ENCODE data around the gene TNFRSF13B.
"Not testable (repeated sequence)": the region's sequence is repeated elsewhere in the genome, so short reads cannot be mapped to it uniquely, and the experiment has no call there.

DNA sequence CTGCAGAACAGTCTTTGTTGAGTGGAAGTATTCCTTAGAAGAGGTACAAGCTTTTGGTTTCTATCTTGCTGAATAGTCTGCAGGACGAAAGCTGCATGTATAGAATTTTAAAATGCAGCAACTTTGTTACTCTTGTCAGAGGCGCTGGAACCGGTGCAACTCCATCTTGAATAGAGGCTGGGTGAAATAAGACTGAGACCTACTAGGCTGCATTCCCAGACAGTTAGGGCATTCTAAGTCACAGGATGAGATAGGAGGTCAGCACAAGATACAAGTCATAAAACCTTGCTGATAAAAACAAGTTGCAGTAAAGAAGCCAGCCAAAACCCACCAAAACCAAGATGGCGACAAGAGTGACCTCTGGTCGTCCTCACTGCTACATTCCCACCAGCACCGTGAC, 50.5 kb downstream of the TNFRSF13B start:
- not testable (repeated sequence) for TF ChIP-seq EZH2 (IDR thresholded peaks at IDR 0.05; ENCODE audit: borderline replicate concordance, low read depth, low read length, severe bottlenecking); CTCF (IDR thresholded peaks at IDR 0.05; ENCODE audit: extremely low read depth in 1 of 2, insufficient read depth in 1 of 2, low read depth in 1 of 2, low read length in 2 of 2); POLR2AphosphoS5 (IDR thresholded peaks at IDR 0.05; ENCODE audit: insufficient read depth, low read depth, low read length); FOS (IDR thresholded peaks at IDR 0.05; ENCODE audit: borderline replicate concordance, insufficient read depth, low read length)
